GM12878 (cell line): Measurements from ENCODE around the gene PRDM15. TPM values are rescaled to one million over a fixed set of nuclear protein-coding genes. Genes with fewer than 3 reads are reported as not detected.

Experiments
- ATAC-seq: fragments of 200-7000 bp; cut with Tn5 transposase; 3 replicates; pipeline ENCODE4 v1.9.1; 2020; ENCODE audit warnings: mild to moderate bottlenecking, moderate library complexity
- BruUV-seq: library from RNA; stranded (reverse); fragments of 400-500 nt; replicated peaks from 2 replicates; lab custom pipeline; 2021; lab: Mats Ljungman, UMichigan
- CTCF ChIA-PET: fragments of 300-600 bp; sonication (Branson Sonifier 250); formaldehyde crosslinking; extraction: SDS; loops from one replicate; lab custom pipeline; 2021; ENCODE audit warnings: inconsistent platforms; lab: Yijun Ruan, JAX
- POLR2A ChIA-PET: fragments of 350-600 bp; formaldehyde crosslinking; extraction: SDS; loops from one replicate; lab custom pipeline; 2021; ENCODE audit warnings: inconsistent platforms; lab: Charles Lee
- RAD21 ChIA-PET: fragments of 300-600 bp; sonication (Branson Sonifier 250); formaldehyde crosslinking; loops from one replicate; lab custom pipeline; 2023; ENCODE audit warnings: antibody characterized with exemption; ENCODE audit not compliant: unreplicated experiment; lab: Charles Lee
- SMC1A ChIA-PET: fragments of 300-600 bp; sonication (Branson Sonifier 250); formaldehyde crosslinking; loops from one replicate; lab custom pipeline; 2023; ENCODE audit not compliant: unreplicated experiment, uncharacterized antibody; lab: Charles Lee
- DNase-seq: peaks from one replicate; pipeline ENCODE4 v3.0.0-alpha.2; 2011; ENCODE audit warnings: low read depth, low spot score
- FAIRE-seq: peaks from 3 replicates; lab custom pipeline; 2011; peaks lifted over from hg19 to GRCh38; lab: Jason Lieb, UNC
- H2AFZ ChIP-seq: 2 replicates; pipeline ENCODE4 v1.6.0; 2011; ENCODE audit warnings: low read depth, low read length, control low read depth; ENCODE audit not compliant: control insufficient read depth
- H3K27ac ChIP-seq: 2 replicates; pipeline ENCODE4 v1.5.1; 2011; ENCODE audit warnings: control low read depth; ENCODE audit not compliant: control insufficient read depth, insufficient read depth
- H3K27me3 ChIP-seq, 2 experiments: replicated peaks in 1 of 2; 2 replicates each; pipeline versions ENCODE4 v1.6.0 to v1.6.1; 2011; ENCODE audit warnings: low read length in 1 of 2; ENCODE audit not compliant: control insufficient read depth in 2 of 2, insufficient read depth in 2 of 2
- H3K36me3 ChIP-seq, 2 experiments: 2 replicates each; pipeline ENCODE4 v1.5.1; 2011; ENCODE audit warnings: low read length in 1 of 2; ENCODE audit not compliant: control insufficient read depth in 2 of 2, insufficient read depth in 2 of 2
- H3K4me1 ChIP-seq: 2 replicates; pipeline ENCODE4 v1.6.1; 2011; ENCODE audit warnings: mild to moderate bottlenecking, low read length, moderate library complexity, mixed read lengths; ENCODE audit not compliant: control insufficient read depth, insufficient read depth
- H3K4me2 ChIP-seq: 2 replicates; pipeline ENCODE4 v1.6.0; 2011; ENCODE audit warnings: control low read depth; ENCODE audit not compliant: control insufficient read depth, insufficient read depth
- H3K4me3 ChIP-seq: fragments of 200-600 bp; sonication (generic); 2 replicates; pipeline ENCODE4 v1.5.1; 2016
- H3K79me2 ChIP-seq: 2 replicates; pipeline ENCODE4 v1.6.0; 2011; ENCODE audit warnings: low read length; ENCODE audit not compliant: control insufficient read depth, insufficient read depth
- H3K9ac ChIP-seq: 2 replicates; pipeline ENCODE4 v1.8.0; 2011; ENCODE audit warnings: low read length, control low read depth, mixed read lengths; ENCODE audit not compliant: control insufficient read depth, insufficient read depth
- H3K9me3 ChIP-seq: replicated peaks from 3 replicates; pipeline ENCODE4 v1.5.1; 2011; ENCODE audit warnings: mild to moderate bottlenecking, low read length; ENCODE audit not compliant: control insufficient read depth, insufficient read depth
- H4K20me1 ChIP-seq: 2 replicates; pipeline ENCODE4 v1.6.0; 2011; ENCODE audit not compliant: control insufficient read depth, insufficient read depth
- BMI1 ChIP-seq: fragments of 450-650 bp; IDR thresholded peaks from 2 replicates; pipeline ENCODE4 v1.6.1; 2016; ENCODE audit warnings: mild to moderate bottlenecking, moderate library complexity, borderline replicate concordance
- CHD1 ChIP-seq: IDR thresholded peaks from 2 replicates; pipeline ENCODE4 v1.6.1; 2012; ENCODE audit warnings: low read depth, low read length, improper control_type of control experiment
- CTCF ChIP-seq, 3 experiments: IDR thresholded peaks in 2 of 3; conservative IDR thresholded peaks in 1 of 3; 2 replicates each; pipeline ENCODE4 v1.5.1; 2011; ENCODE audit warnings: low read depth in 3 of 3, low read length in 3 of 3, mild to moderate bottlenecking in 3 of 3, control low read depth in 2 of 3, moderate library complexity in 2 of 3, inconsistent platforms in 1 of 3, mixed read lengths in 1 of 3; ENCODE audit not compliant: control insufficient read depth in 2 of 3, insufficient read depth in 1 of 3; ENCODE audit errors: extremely low read depth in 1 of 3
- ELK1 ChIP-seq: IDR thresholded peaks from 2 replicates; pipeline ENCODE4 v1.6.1; 2012; ENCODE audit warnings: low read depth, low read length, improper control_type of control experiment
- IKZF1 ChIP-seq: fragments of 450-650 bp; conservative IDR thresholded peaks from 2 replicates; pipeline ENCODE4 v1.6.1; 2017; ENCODE audit warnings: antibody characterized with exemption, mild to moderate bottlenecking
- IKZF2 ChIP-seq, 2 experiments: fragments of 450-650 bp; IDR thresholded peaks; 2 replicates each; pipeline ENCODE4 v1.6.1; 2017; ENCODE audit warnings: mild to moderate bottlenecking in 2 of 2, moderate library complexity in 2 of 2
- MEF2B ChIP-seq: fragments of 450-650 bp; IDR thresholded peaks from 2 replicates; pipeline ENCODE4 v1.6.1; 2018; ENCODE audit warnings: mild to moderate bottlenecking, moderate library complexity; ENCODE audit not compliant: partially characterized antibody, poor library complexity, severe bottlenecking
- SMAD1 ChIP-seq: fragments of 450-650 bp; IDR thresholded peaks from 2 replicates; pipeline ENCODE4 v1.6.1; 2018; ENCODE audit warnings: mild to moderate bottlenecking, low read depth; ENCODE audit not compliant: partially characterized antibody
- SREBF2 ChIP-seq: IDR thresholded peaks from 2 replicates; pipeline ENCODE4 v1.6.1; 2012; ENCODE audit warnings: mild to moderate bottlenecking, low read length
- WGBS: methylation state at CpG from one replicate; pipeline ENCODE4 v1.1.6; 2016; ENCODE audit warnings: low lambda C conversion rate; ENCODE audit not compliant: insufficient replicate concordance, insufficient coverage; ENCODE audit errors: missing lambda C conversion rate; 5-methylcytosine and 5-hydroxymethylcytosine counted together
- in situ Hi-C: fragments of 300-500 bp; cut with MboI; formaldehyde crosslinking; loops from 9 replicates; pipeline ENCODE4 v1.14.3; 2018; ENCODE audit warnings: mixed read lengths
- intact Hi-C: fragments of 100-400 bp; cut with micrococcal nuclease; formaldehyde crosslinking; loops from one replicate; pipeline ENCODE4 v1.14.2; 2022; ENCODE audit not compliant: unreplicated experiment
- polyA plus RNA-seq, 11 experiments: library from polyadenylated mRNA; depleted of rRNA in 4 of 11; unstranded in 6 of 11; stranded (reverse) in 5 of 11; fragments of >200 nt; fragmentation: Nextera tagmentation in 4 of 11; fragmentation: Illumina TruSeq in 1 of 11; extraction: Ambion mirVana in 4 of 11; extraction: Trizol in 1 of 11; gene quantifications; 1 replicate in 1 of 11; 2 replicates in 10 of 11; pipeline versions ENCODE4 v1.2.1 to v1.2.3, GENCODE V29; 2011 to 2016; ENCODE audit warnings: inconsistent platforms in 2 of 11, missing spikeins in 2 of 11, low read depth in 1 of 11
- total RNA-seq, 4 experiments: library from RNA; depleted of rRNA in 3 of 4; stranded (reverse); fragments of >200 nt in 3 of 4; fragmentation: Illumina TruSeq in 1 of 4; extraction: Trizol in 1 of 4; gene quantifications; 2 replicates each; pipeline versions ENCODE4 v1.2.1 to v1.2.3, GENCODE V29; 2013 to 2021

PRDM15 gene
- total and polyA plus RNA-seq, 10 of the 15 experiments (the other 5 are each of a cell fraction or from before 2014, with no cell fraction given): 2.2 to 16.0 (median 8.6) TPM

GRCh38 chr21:41768437-41769042, 110.6 kb downstream of the PRDM15 start:
- TF ChIP-seq CTCF (IDR thresholded peaks at IDR 0.05 in 2 of 3, conservative IDR thresholded peaks at IDR 0.05 in 1 of 3; ENCODE audit: control insufficient read depth in 2 of 3, extremely low read depth in 1 of 3, insufficient read depth in 1 of 3, low read depth in 3 of 3, low read length in 3 of 3) (peak in 1 of 3 experiments; percentile 13; a peak in 1 of 6 replicates), BMI1 (peak; percentile 42; the same call in 1 of the 2 replicates), MEF2B (peak; percentile 65), ELK1 (no peak), SREBF2 (no peak), IKZF1 (0 out of 2 replicates have a peak, but pooled peaks have one; percentile 26), IKZF2 (IDR thresholded peaks at IDR 0.05) (peak in 1 of 2 experiments; percentile 20; a peak in 1 of 4 replicates), SMAD1 (no peak), CHD1 (no peak)
- FAIRE-seq (no peak), ATAC-seq (peak; percentile 68), DNase-seq (no peak)
- SMC1A ChIA-PET: interaction anchor here (1.0 to 3.1 kb wide), 11 partner anchors 48 to 486 kb away, joined by 3 to 13 read pairs (median 3); no protein-coding TSS in a partner anchor
- intact Hi-C loops: no loop called here
- H3K27ac ChIP-seq: no peak overlapping the region
- no peaks in the 10 kb centered on the region for H3K79me2 ChIP-seq
- 2% methylated on average over 17 of the region's 17 CpGs for WGBS
- RAD21 ChIA-PET: interaction anchor here (1.0 to 1.4 kb wide), 9 partner anchors 12 to 485 kb away, joined by 3 to 10 read pairs (median 3); no protein-coding TSS in a partner anchor
- H3K27me3 ChIP-seq: peaks cover 10 to 25% of the 10 kb centered on the region in 2 experiments
- no peak overlapping the region for H3K9ac ChIP-seq
- BruUV-seq: no TSS peak
- no peaks in the 10 kb centered on the region for H3K4me1 ChIP-seq
- in situ Hi-C loops: no loop called here
- CTCF ChIA-PET: interaction anchor here (0.6 to 3.4 kb wide), 15 partner anchors 8 to 485 kb away, joined by 3 to 21 read pairs (median 4); no protein-coding TSS in a partner anchor
- no peaks in the 10 kb centered on the region; the same call in 1 of the 3 replicates for H3K9me3 ChIP-seq
- no peaks in the 10 kb centered on the region for H4K20me1 ChIP-seq
- H3K4me2 ChIP-seq: peak overlapping the region; percentile 60; the same call in 1 of the 2 replicates
- H3K4me3 ChIP-seq: peak overlapping the region; percentile 44; the same call in 1 of the 2 replicates
- POLR2A ChIA-PET: interaction anchor here (0.7 to 1.7 kb wide), 4 partner anchors 10 to 399 kb away, joined by 3 to 6 read pairs (median 4); no protein-coding TSS in a partner anchor
- no peaks in the 10 kb centered on the region for H3K36me3 ChIP-seq
- H2AFZ ChIP-seq: no peak overlapping the region
